ENCODE results near the gene GATAD2A.

Gene GATAD2A

DNA sequence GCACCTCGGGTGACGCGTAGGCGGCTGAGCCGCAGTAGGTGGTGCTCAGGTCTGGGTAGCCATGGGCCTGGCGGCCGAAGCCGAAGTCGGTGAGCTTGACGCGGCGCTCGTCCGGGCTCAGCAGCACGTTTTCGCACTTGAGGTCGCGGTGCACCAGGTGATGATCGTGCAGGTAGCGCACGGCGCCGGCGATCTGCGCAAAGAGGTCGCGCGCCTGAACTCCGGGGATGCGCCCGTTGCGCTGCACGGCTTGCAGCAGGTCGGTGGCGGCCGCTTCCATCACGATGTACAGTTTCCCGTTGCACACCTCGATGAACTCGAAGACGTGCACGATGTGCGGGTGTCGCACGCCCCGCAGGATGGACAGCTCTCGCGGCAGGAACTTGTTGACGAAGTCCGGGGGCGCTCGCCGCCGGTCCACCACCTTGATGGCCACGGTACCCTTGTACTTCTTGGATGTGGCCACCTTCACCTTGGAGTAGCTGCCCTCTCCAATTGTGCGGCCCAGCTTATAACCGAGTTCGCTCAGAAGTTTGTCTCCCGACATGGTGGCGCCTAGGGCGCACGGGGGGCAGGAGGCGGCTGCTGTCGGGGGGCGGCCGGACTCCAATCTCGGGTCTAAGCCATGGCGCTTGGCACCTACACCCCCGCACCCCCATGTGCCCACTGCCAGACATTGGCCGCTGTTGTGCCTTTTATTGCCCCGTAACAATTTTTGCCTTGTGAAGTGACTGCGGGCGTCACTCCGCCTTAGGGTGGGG is 109.6 kb downstream of the GATAD2A start, which contains the start of gene TSSK6:
Gene TSSK6, minus strand, starts transcription at position 668 of the 761 bp plus-strand sequence. Its CDS starts 121 bp downstream, at position 547.
- no peak for DNase-seq

DNA sequence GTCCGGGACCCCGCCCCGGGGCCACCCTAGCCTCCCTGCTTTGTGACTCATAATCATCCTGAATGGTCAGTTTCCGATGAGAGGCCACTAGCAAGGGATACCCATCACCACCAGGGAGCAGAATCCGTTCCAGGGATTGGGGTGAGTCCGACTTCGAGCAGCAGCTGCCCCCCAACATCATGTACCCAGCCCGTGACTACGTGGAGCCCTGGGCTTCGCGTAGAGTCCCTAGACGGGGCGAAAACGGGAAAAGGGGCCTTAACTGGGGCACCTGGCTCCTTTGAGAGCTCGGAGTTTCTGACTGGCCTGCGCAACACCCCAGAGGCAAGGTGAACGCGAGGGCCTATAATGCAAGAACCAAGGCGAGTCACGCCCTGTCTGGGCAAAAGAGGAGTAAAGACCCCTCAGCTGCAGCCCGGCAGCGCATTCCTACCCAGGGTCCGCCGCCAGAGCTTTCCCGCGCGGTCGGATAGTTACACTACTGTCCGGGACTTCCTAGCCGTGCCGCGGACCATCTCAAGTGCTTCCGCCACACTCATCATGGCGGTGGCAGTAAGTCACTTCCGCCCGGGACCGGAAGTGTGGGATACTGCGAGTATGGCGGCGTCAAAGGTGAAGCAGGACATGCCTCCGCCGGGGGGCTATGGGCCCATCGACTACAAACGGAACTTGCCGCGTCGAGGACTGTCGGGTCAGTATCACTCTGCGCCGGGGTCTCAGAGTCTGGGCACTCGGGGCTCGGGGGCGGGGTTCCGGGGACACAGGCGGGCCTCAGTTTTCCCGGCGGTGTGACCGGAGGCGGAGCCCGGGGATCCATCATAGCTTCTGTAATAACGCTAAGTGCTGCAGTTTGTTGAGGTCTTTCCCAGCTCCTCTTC is 110.4 kb downstream of the GATAD2A start, which contains the start of gene NDUFA13:
Gene NDUFA13, plus strand, starts transcription at position 584 of the 878 bp plus-strand sequence. Its CDS starts 14 bp downstream, at position 598.
- DNase-seq = peak; percentile 48

DNA sequence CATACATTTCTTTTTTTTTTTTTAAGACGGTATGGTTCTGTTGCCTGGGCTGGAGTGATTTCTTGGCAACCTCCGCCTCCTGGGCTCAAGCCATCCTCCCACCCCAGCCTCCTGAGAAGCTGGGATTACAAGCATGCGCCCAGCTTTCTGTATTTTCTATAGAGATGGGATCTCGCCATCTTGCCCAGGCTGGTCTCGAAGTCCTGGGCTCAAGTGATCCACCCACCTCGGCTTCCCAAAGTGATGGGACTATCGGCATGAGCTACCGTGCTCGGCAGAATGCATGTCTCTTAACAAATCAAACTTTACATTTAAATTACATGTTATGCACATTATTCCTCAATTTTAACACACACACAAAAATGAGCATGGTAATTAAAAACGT is 111.8 kb downstream of the GATAD2A start:
- DNase-seq = no peak

DNA sequence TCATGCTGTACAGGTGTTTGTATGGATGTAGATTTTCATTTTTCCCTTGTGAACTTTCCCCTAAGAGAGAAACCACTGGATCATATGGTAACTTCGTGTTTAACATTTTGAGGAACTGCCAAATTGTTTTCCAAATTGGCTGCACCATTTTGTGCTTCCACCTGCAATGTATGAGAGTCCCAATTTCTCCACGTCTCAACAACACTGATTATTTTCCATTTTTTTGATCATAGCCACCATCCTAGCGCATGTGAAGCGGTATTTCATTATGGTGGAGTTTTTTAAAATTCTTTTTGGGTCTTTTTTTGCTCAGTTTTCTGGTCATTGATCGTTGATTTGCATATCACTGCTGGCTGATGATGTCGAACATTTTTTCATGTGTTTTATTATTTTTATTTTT is 115.5 kb downstream of the GATAD2A start:
- DNase-seq = no peak

DNA sequence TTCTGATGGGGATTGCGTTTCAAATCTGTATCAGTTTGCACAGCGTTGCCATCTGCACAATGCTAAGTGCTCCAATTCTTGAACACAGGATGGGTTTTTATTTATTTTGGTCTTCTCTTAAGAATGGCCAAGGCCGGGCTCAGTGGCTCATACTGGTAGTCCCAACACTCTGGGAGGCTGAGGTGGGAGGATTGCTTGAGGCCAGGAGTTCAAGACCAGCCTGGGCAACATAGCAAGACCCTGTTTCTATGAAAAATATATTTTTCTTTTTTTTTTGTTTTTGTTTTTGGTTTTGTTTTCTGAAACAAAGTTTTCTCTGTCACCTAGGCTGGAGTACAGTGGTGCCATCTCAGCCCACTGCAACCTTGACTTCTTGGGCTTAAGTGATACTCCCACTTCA is 117.7 kb downstream of the GATAD2A start:
- no peak for DNase-seq

DNA sequence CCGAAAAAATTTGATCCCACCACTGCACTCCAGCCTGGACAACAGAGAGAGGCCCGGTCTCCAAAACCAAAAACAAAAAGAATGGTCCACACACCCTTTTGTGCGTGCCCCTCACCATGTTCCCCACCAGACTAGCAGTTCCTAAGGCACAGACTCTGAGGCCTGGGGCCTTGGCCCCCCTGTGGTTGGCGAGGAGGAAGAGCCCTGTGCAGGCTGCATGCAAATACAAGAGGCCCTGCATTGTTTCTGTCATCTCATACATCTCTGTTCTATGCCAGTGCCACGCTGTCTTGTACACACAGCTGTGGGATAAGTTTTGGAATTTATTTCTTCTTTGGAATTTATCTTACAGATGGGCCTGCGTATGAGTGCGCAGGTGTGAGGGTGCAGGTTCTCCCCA is 118.6 kb downstream of the GATAD2A start:
- DNase-seq = no peak

DNA sequence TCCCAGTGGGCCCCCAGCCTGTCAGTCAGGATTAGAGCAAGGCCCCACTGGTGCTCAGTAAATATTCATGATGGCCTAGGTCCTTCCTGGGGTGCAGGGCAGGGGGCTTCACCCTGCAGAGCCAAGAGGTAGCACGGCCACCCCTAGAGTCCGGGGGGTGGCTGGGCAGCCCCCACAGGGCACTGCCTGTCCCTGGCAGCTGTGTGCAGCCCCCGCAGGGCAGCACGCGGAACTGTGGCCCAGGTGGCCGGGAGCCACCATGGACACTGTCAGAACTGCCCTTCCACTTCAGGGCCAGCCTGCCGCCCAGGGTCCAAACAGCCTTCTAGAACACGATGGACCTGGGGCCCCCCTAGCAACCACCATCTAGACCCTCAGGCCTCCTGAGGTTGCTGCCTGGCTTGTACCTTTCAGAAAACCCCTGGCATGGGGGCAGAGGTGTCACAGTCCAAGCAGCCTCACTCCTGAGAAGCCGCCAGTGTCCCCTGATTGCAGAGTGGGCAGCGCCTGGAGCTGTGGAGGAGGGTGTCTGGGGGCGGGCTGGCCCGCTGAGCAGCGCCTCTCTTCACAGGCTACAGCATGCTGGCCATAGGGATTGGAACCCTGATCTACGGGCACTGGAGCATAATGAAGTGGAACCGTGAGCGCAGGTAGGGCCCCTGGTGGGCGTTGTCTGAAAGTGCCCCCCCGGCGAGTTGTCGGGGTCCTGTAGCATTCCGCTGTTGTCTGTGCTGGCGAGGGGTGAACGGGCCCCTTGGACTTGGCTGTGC is 120.3 kb downstream of the GATAD2A start:
- no peak for DNase-seq

DNA sequence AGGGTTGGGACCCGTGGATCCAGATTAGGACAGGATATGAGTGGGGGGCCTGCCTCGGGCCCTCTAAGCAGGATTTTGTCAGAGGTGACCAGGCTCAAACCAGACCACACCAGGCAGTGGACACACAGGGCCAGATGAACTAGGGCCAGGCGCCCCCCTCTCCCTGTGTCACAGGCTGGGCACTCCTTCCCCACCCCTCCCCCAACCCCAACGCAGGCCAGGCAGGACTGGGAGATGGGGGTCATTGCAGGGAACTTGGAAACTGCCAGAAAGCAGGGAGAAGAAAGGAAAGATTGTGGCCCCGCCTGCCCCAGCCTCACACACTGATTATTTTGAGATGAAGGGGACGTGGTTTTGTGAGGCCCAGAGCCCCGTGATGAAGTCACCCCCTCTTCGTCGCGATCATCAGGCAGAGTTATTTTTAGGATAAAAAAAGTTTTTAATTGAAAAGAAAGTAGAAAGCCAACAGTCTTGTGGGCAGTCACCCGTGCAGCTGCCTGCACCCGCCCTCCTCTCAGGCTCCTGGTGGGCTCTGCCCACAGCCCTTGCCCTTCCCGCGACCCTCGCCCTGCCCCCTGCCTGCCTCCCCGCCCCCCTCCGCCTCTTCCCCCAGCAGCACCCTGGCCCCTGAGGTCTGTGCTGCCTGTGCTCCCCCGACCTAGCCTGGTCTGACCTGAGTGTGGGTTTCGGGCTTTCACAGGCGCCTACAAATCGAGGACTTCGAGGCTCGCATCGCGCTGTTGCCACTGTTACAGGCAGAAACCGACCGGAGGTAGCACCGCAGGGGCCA is 121.3 kb downstream of the GATAD2A start:
- DNase-seq = no peak

DNA sequence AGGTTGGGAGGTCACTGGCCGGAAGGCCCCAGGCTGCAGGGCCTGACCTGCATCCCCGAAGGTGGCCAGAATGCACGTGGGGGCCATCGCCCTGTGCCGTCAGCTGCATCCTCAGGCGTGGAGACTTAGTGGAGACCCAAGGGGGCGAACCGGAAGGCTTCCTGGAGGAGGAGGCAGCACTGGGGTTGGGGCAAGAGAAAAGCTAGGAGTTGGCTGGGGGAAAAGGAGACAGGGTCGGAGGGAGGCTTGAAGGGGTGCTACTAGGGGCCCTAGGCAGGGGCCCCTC is 121.8 kb downstream of the GATAD2A start:
- no peak for DNase-seq

DNA sequence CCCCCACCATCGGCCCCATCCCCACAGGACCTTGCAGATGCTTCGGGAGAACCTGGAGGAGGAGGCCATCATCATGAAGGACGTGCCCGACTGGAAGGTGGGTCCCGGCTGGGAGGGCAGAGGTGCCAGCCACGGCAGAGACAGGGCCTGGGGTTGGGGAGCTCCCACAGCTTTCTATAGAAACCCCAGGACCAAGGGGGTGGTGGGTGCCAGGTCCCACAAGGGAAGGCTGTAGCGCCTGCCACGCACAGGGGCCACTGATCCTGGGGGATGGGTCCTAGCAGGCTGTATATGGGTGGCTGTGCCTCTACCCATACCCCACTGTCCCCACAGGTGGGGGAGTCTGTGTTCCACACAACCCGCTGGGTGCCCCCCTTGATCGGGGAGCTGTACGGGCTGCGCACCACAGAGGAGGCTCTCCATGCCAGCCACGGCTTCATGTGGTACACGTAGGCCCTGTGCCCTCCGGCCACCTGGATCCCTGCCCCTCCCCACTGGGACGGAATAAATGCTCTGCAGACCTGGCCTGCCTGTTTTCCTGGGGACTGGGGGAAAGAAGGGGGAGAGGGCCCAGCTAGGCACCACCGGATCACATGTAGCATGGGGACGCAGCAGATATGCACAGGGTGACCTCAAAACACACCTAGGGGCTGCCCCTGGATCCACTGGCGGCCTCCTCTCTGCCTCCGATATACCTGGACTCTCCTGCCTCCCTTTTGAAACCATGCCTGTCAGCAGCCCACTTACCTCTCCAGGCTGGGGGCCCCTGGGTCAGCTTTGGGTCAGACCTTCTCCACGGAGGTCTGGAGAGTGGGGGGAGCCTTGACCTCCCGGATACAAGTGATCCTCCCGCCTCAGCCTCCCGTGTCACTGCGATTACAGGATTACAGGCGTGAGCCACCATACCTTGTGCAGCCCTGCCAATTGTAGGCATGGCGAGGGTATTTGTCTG is 122.5 kb downstream of the GATAD2A start:
- no peak for DNase-seq

DNA sequence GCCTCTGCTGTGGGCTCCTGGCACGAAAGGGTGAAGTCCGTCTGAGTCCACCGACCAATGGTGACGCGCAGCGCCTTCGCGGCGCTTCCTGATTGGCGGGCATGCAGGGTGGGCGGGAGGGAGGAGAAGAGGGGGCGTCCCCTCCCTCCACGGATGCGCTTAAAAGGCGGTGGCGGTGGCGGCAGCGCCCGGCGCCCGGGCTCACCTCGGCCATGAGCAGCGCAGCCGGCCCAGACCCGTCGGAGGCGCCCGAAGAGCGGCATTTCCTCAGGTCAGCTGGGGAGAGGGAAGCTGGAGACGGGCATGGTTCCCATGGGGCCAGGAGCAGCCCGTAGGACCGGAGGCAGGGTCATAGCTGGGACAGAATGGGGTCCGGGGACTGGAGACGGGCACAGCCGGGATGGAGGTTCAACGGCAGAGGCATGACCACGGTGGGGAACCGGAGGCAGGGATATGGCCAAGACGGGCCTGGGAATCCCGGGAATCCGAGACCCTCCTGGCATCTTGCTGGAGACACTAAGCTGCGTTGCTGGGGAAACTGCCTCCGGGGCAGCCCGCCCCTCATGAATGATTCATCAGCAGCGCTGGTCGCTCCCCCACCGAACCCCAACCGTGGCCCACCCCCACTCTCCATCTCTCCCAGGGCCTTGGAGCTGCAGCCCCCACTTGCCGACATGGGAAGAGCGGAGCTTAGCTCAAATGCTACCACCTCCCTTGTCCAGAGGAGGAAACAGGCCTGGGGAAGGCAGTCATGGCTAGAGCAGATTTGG is 123.4 kb downstream of the GATAD2A start, which contains the start of gene YJEFN3:
Gene YJEFN3, plus strand, starts transcription at position 191 of the 770 bp plus-strand sequence. Its CDS starts 22 bp downstream, at position 213.
- DNase-seq = no peak

DNA sequence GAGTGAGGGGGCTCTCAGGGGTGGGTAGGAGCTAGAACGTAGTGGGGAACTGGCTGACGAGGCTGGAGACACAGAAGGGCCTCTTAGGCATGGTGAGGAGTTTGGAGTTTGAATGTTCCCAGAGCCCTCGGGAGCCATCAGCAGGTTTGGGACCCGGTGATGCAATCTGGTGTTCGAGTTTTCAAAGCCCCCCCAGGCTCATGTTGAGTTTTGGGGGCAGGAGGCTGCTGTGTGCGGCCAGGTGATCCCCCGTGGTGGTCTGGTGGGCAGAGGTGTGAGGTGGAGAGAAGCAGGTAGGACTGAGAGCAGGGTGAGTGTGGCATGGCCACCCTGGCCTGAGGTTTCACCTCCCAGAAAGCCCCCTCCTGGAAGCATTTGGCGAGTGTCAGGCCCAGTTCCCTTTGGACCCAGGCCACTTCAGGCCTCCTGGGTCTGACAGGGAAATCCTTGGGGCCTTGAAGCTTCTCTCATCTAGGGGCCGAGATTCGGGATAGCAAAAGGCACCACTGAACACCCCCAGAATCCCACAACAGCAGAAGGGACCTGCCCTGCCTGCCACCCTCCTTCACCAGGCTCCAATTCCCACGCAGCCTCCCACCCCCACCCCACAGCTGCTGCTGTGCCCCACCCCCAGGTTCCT is 124.4 kb downstream of the GATAD2A start:
- no peak for DNase-seq

DNA sequence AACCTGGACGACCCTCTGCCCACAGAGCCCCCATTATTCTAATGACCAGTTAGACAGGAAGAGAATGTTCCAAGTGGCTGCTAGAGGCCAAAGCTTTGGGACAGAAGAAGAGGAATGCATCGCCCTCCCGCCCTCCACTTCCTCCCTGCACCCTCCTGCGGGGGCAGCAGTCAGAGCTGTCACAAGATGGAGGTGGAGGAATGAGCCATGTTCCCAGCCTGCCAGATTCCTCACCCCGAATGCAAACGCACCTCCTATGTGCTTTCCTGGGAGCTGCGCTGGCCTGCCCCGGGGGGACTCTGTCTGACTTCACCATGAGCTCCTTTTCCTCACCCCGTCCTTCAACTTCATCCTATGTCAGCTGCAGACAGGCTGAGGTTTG is 124.9 kb downstream of the GATAD2A start:
- DNase-seq = no peak

DNA sequence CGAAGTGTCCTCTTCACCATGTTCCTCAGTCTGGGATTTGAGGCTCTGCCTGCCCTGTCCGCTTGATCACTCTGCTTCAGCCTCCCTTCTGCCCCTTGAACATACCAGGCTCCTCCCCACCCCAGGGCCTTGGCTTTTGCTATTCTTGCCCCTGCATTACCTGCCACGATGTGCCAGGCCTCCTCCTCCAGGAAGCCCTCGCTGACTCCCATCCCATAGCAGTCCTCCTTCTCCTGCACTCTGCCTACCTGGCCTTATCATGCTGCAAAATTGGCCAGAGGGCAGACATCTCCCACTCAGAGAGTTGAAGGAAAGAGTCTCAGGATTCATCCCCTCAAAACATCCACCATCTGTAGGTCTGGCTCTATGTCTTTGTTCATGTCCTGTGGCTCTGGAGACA is 125.4 kb downstream of the GATAD2A start:
- DNase-seq = no peak

DNA sequence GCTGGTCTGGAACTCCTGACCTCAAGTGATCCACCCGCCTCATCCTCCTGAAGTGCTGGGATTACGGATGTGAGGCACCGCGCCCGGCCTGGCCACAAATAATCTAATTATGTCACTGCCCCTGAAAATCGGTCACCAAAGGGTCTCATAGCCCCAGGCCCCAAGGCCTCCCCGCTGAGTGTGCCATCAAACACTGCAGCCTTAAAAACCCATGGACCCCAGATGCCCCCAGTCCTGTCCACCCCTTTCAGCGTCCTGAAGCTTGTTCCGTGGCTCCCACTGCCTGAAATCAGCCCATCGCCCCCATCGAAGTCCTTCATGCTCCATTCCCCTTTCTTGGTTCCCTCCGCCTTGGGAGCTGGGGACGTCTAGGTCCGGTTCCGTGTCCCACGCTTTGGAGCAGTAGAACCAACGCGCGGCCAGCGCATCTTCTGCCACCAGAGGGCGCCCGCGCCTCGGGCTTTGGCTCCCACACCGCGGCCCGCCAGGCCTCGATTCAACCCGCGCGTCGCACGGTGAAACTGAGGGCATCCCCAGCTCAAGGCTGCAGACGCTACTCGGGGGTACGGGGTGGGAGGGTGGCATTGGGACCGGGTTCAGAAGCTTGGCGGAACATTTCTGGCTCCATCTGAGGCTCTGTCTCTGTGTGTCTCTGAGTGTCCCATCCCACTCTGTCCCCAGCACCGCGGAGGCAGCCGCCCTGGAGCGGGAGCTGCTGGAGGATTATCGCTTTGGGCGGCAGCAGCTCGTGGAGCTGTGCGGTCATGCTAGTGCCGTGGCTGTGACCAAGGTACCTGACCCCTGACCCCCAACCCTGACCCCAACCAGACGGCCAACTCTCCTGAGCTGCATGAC is 126.7 kb downstream of the GATAD2A start:
- DNase-seq = peak; percentile 47

DNA sequence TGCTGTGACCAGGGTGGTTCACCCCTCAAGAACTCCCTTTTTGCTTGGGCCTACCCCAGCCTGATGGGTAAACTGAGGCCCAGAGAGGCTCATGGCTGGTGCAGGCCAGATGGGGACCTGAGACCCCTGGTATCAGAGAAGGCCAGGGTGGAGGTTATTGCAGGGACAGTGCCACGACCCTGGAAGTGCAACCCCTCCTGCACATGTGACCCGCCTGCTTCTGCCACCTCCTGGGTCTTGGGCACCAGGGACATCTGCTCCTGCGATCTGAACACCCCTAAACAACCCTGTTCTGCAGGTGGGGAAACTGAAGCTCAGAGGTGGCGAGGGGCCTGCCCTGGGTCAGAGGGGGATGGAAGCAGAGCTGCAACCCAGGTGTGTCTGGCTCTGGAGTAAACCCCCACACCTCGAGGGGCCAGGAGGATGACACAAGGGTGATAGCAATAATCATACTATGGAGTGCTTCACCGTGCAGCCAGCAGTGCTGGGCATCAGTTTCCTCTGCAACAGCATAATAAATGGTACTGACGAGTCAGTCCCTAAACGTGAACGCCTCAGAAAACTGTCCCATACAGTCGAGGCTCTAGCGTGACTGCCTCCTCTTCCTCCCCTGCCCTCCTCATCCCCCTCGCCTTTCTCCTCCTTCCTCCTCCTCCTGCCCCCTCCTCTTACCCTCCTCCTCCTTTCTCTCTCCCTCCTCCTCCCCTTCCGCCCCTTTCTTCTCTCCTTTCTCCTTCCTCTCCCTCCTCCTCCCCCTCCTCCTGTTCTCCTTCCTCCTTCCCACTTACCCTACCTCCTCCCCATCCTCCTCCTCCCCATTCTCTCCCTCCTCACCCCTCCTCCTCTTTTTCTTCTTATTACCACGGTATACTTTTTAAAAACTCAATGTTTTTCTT is 127.6 kb downstream of the GATAD2A start:
- no peak for DNase-seq

DNA sequence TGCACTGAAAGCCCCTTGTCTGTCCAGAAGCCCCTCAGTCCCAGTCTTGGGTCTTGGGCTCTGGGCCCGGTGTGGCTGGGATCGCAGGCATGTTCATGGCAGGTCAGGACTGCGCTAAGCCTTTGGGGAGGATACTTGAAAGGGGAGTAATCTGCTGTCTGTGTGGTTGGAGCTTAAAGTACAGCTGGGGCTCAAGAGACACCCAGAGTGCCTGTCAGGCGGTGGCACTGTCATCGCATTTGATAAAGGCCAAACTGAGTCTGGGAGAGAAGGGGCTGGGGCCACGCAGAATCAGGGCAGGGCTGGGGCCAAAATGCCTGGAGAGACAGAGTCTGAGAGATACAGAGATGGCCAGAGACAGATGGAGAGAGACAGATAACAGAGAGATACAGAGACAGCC is 128.4 kb downstream of the GATAD2A start:
- no peak for DNase-seq
